ENCODE results near the gene OSBPL8.

The OSBPL8 gene

GRCh38 chr12:76444408-76444984, 115.1 kb downstream of the OSBPL8 start:
- H3K4me3 Mint-ChIP-seq: no peak overlapping the region
- no peaks in the 10 kb centered on the region for H3K27me3 Mint-ChIP-seq
- H3K4me1 Mint-ChIP-seq: peaks cover 57% of the 10 kb centered on the region
- H3K36me3 Mint-ChIP-seq: peaks cover 13% of the 10 kb centered on the region
- peak overlapping the region; percentile 2 for H3K27ac Mint-ChIP-seq
- H3K9me3 Mint-ChIP-seq: no peaks in the 10 kb centered on the region

DNA sequence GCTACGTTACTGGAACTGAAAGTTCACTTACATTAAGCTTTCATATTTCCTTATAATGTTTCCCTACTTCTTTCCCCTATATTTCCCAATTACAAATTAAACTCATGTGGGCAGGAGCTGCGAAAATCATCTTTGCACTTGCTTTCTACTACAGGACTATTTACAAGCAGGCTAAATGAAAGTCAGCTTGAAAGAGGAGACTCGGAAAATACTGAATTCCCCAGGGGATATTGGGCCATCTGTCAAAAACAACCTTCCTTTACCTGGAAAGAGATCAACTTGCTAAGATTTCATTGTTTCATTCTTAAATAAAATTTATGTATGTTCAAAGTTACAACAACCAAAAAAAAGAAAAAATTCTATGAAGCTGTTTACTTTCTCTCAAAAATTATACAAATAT, 118.6 kb downstream of the OSBPL8 start:
- Mint-ChIP-seq H3K4me3 (no peak overlapping the region), H3K36me3 (peaks cover 25% of the 10 kb centered on the region), H3K9me3 (no peaks in the 10 kb centered on the region)

DNA sequence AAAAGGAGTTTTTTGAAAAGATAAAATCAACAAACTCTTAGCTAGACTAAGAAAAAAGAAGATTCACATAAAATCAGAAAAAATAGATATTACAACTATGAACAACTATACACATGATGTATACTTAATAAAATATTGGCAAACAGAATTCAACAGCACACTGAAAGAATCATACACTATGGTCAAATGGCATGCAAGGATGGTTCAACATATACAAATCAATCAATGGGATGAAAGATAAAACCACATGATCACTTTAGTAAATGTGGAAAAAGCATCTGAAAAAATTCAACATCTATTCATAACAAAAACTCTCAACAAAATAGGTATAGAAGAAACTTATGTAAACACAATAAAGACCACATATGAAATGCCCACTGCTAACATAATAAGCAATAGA, 126.8 kb downstream of the OSBPL8 start:
- peaks cover 55% of the 10 kb centered on the region for H3K36me3 Mint-ChIP-seq

More for the DNA sequence above, 118.6 kb downstream of the OSBPL8 start:
- no peaks in the 10 kb centered on the region for H3K27me3 Mint-ChIP-seq
- H3K4me1 Mint-ChIP-seq: peaks cover 46% of the 10 kb centered on the region
- H3K27ac Mint-ChIP-seq: peak overlapping the region; percentile 19

GRCh38 chr12:76428117-76428516, 131.5 kb downstream of the OSBPL8 start:
- peaks cover 50% of the 10 kb centered on the region for H3K4me1 Mint-ChIP-seq
- peaks cover 32% of the 10 kb centered on the region for H3K9me3 Mint-ChIP-seq
- no peak overlapping the region for H3K4me3 Mint-ChIP-seq
- H3K27me3 Mint-ChIP-seq: no peaks in the 10 kb centered on the region
- peaks cover 41% of the 10 kb centered on the region for H3K36me3 Mint-ChIP-seq
- H3K27ac Mint-ChIP-seq: no peak overlapping the region

More for the DNA sequence above, 126.8 kb downstream of the OSBPL8 start:
- H3K9me3 Mint-ChIP-seq: peaks cover 29% of the 10 kb centered on the region
- H3K4me3 Mint-ChIP-seq: no peak overlapping the region
- no peak overlapping the region for H3K27ac Mint-ChIP-seq
- no peaks in the 10 kb centered on the region for H3K27me3 Mint-ChIP-seq
- peaks cover 39% of the 10 kb centered on the region for H3K4me1 Mint-ChIP-seq

DNA sequence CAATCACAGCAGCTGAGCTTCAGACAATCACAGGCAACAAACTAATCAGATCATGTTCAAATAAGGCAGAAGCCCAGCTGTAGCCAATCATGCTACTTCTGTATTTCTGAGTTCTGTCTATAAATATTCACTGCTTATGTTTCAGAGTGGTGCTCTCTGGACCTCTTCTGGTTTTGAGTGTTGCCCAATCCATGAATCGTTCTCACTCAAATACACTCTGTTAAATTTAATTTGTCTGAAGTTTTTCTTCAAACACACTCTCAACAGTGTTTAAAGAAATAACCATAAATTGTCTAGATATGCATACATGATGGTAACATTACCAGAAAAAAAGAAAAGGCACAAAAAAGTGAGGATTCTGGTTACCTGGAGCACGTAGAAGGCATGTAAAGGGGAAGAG, 133.4 kb downstream of the OSBPL8 start:
- peaks cover 46% of the 10 kb centered on the region for H3K4me1 Mint-ChIP-seq

GRCh38 chr12:76424941-76425340, 134.6 kb downstream of the OSBPL8 start:
- no peak overlapping the region for H3K4me3 Mint-ChIP-seq

More for the DNA sequence above, 133.4 kb downstream of the OSBPL8 start:
- H3K27ac Mint-ChIP-seq: no peak overlapping the region
- H3K36me3 Mint-ChIP-seq: peaks cover 23% of the 10 kb centered on the region
- no peaks in the 10 kb centered on the region for H3K27me3 Mint-ChIP-seq
- H3K4me3 Mint-ChIP-seq: no peak overlapping the region
- peaks cover 16% of the 10 kb centered on the region for H3K9me3 Mint-ChIP-seq

DNA sequence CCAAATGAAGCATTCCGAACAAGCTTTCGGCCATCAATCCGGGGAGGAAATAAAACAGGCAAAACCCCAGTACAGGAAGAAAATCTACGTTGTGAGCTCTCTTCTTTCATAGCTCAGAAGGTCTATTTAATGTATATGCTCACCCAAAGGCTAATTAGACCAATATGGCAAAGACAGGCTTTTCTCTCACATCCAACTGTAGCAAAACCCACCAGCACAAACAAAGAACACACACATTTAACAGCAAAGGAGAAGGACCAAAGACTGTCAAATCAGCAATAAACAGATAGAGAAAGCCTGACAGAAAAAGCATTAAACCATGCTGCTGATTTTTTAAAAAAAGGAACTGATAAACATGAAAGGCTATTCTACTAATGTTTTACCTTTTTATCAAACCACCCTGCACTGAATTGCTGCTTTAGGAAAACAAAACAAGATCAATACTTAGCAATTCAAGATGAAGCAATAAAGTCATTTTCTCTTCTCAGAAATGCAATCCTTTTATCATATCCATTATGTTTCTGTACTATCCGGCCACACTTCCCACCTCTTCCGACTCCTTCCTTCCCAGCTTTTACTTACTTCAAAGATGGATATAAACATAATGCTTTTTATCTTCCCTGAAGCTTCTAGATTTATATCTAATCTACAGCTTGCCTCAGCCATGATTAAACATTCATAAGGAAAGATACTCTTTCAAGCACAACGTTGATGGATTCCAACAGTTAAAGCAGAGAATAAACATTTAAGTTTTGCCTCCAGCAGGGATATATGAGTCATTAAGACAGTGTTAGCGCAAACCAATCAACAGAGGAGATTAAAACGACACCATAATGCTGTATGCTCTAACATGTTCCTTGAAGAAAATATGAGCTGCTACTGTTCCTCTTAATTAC, 136.8 kb downstream of the OSBPL8 start:
- peaks cover 12% of the 10 kb centered on the region for H3K36me3 Mint-ChIP-seq
- peaks cover 11% of the 10 kb centered on the region for H3K9me3 Mint-ChIP-seq
- H3K27me3 Mint-ChIP-seq: no peaks in the 10 kb centered on the region
- H3K4me3 Mint-ChIP-seq: no peak overlapping the region
- H3K4me1 Mint-ChIP-seq: peaks cover 33% of the 10 kb centered on the region
- no peak overlapping the region for H3K27ac Mint-ChIP-seq

More at GRCh38 chr12:76424941-76425340, 134.6 kb downstream of the OSBPL8 start:
- no peak overlapping the region for H3K27ac Mint-ChIP-seq
- H3K36me3 Mint-ChIP-seq: peaks cover 16% of the 10 kb centered on the region
- H3K9me3 Mint-ChIP-seq: peaks cover 11% of the 10 kb centered on the region
- H3K4me1 Mint-ChIP-seq: peaks cover 40% of the 10 kb centered on the region
- H3K27me3 Mint-ChIP-seq: no peaks in the 10 kb centered on the region

DNA sequence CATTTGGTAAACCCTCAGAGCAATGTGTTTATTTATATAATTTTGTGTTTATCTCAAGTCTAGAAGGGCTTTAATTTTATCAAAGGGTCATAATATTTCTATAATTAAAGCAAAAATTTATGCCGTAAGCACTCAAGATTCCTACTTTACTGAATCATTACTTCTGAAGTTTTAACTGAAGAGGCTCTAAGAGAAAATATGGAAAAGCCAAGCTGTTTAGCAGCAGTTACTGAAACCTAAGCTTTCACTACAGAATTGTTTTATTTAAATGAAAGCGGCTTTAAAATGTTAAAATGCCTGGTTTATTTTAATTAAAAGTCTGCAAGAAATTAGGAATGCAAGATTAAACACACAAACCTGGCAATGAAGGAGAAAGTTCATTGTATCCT, 137.4 kb downstream of the OSBPL8 start:
- peaks cover 15% of the 10 kb centered on the region for H3K36me3 Mint-ChIP-seq
- H3K4me3 Mint-ChIP-seq: no peak overlapping the region
- peaks cover 11% of the 10 kb centered on the region for H3K9me3 Mint-ChIP-seq
- no peaks in the 10 kb centered on the region for H3K27me3 Mint-ChIP-seq
- H3K27ac Mint-ChIP-seq: no peak overlapping the region
- peaks cover 38% of the 10 kb centered on the region for H3K4me1 Mint-ChIP-seq

DNA sequence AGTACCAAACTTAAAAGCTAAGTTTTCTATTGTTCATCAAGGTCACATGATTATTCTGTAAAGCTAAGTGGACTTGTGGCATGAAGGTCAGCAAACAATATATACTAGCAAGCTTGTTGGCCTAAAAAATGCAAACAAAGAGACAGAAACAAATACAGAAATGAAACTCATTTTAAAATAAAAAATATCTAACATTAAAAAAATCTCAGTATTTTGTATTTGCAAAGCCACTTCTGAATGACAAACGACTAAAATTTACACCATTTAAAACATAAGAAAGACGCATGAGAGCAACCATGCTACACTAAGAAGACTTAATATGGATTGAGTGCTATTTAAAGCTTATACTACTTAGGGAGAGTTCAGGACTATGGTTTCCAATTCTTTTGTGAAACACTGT, 138.5 kb downstream of the OSBPL8 start:
- H3K27ac Mint-ChIP-seq: no peak overlapping the region
- no peak overlapping the region for H3K4me3 Mint-ChIP-seq
- no peaks in the 10 kb centered on the region for H3K27me3 Mint-ChIP-seq
- peaks cover under 1% of the 10 kb centered on the region for H3K9me3 Mint-ChIP-seq
- peaks cover 35% of the 10 kb centered on the region for H3K4me1 Mint-ChIP-seq
- peaks cover 6% of the 10 kb centered on the region for H3K36me3 Mint-ChIP-seq

DNA sequence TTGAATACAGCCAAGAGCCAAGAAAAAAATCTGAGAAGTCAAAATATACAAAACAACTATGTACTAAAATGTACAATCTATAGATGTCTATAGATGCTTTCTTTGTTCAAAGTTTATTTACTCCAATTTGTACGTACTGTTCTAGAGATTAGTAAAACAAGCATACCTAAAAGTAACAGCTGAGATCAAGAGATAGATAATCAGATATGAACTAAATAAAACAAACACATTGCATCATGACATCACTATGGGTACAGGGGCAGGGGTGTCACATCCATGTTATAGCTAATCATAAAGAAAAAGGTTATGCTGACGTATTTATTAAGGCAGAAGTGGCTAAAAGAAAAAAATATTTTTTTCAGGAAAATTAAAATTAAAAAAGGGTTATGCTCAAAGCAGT, 139.3 kb downstream of the OSBPL8 start:
- no peaks in the 10 kb centered on the region for H3K27me3 Mint-ChIP-seq
- H3K9me3 Mint-ChIP-seq: no peaks in the 10 kb centered on the region
- peaks cover 35% of the 10 kb centered on the region for H3K4me1 Mint-ChIP-seq
- no peak overlapping the region for H3K4me3 Mint-ChIP-seq
- peaks cover 3% of the 10 kb centered on the region for H3K36me3 Mint-ChIP-seq
- no peak overlapping the region for H3K27ac Mint-ChIP-seq

DNA sequence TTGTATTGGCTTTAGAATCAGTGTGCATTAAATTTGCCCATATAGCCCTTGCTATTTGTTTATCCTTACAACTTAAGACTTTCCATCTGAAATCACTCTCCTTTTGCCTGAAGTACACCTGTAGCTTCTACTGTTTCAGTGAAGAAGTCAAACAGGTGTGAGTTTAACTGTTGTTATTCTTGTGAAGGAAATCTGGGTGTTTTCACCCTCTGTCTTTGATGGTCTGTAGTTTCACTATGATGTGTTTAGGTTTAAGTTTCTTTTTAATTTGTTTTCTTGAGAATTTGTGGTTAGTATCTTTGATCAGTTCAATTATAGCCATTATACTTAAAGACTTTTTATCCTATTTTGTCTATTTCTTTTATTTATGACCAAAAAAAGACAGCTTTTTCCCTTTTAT, 142.5 kb downstream of the OSBPL8 start:
- Mint-ChIP-seq H3K27ac (no peak overlapping the region), H3K4me1 (peaks cover 25% of the 10 kb centered on the region), H3K27me3 (no peaks in the 10 kb centered on the region), H3K36me3 (peaks cover 6% of the 10 kb centered on the region), H3K4me3 (no peak overlapping the region), H3K9me3 (no peaks in the 10 kb centered on the region)

- H3K36me3 Mint-ChIP-seq: peaks cover 12% of the 10 kb centered on the region
- H3K27me3 Mint-ChIP-seq: no peaks in the 10 kb centered on the region
- H3K27ac Mint-ChIP-seq: no peak overlapping the region
- no peak overlapping the region for H3K4me3 Mint-ChIP-seq
- H3K4me1 Mint-ChIP-seq: peaks cover 29% of the 10 kb centered on the region
- no peaks in the 10 kb centered on the region for H3K9me3 Mint-ChIP-seq
Observed at GRCh38 chr12:76413121-76413520, 146.4 kb downstream of the OSBPL8 start.

DNA sequence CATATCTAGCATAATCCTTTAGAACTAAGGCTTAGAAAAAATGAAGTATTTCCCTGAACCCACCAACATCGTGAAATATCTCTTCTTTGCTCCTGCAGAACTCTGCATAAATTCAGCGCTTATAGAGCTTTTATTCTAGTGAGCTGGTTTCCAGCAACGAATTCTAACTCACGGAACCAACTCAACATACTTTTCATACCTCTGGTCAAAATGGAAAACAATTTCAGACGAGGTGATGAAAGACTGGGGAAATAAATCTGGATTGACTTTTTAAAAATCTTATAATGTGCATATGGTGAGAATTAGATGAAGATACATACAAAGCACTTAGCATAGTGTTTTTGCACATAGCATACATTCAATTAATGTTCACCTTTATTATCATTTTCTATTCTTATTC, 148.8 kb downstream of the OSBPL8 start:
- peaks cover 9% of the 10 kb centered on the region for H3K36me3 Mint-ChIP-seq
- no peak overlapping the region for H3K4me3 Mint-ChIP-seq
- peaks cover 22% of the 10 kb centered on the region for H3K4me1 Mint-ChIP-seq
- no peaks in the 10 kb centered on the region for H3K27me3 Mint-ChIP-seq
- no peaks in the 10 kb centered on the region for H3K9me3 Mint-ChIP-seq
- H3K27ac Mint-ChIP-seq: no peak overlapping the region

DNA sequence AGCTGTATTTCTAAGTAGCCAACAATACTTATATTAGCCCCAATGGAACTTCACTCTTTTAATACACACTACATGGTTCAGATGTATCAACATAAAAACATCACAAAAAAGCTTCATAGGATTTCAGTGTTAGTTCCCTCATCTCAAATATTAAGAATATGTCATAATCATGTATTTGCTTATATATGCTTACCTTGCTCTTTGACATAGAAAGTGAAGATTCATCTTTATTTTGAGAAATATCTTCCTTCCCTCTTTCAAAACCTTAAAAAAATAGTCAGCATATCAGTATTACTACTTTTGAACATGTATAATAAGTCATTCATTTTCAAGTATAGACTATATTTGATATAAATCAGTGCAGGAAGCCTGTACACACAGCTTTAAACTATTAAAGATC, 149.2 kb downstream of the OSBPL8 start:
- Mint-ChIP-seq H3K27me3 (no peaks in the 10 kb centered on the region), H3K4me1 (peaks cover 22% of the 10 kb centered on the region), H3K9me3 (no peaks in the 10 kb centered on the region), H3K4me3 (no peak overlapping the region), H3K27ac (no peak overlapping the region), H3K36me3 (peaks cover 9% of the 10 kb centered on the region)

DNA sequence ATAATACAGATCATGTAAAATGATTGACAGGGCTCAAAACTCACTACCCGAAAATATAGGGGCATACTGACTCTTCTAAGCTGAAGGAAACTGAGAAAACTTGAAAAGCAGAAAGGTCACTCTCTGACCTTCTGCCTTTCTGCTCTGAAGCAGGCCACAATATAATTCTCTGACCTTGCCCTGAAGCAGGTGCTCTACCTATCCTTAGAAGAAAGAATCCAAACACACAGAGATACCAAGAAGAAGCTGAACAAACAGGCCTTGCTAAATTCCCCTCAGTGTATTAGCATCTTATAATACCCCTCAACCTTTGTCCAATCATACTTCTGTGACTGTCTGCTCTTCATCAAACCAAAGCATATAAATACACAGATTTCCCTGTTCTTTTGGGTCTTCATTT, 150.5 kb downstream of the OSBPL8 start:
- H3K36me3 Mint-ChIP-seq: peaks cover 9% of the 10 kb centered on the region
- H3K27me3 Mint-ChIP-seq: no peaks in the 10 kb centered on the region
- H3K27ac Mint-ChIP-seq: no peak overlapping the region
- no peak overlapping the region for H3K4me3 Mint-ChIP-seq
- no peaks in the 10 kb centered on the region for H3K9me3 Mint-ChIP-seq
- peaks cover 22% of the 10 kb centered on the region for H3K4me1 Mint-ChIP-seq

DNA sequence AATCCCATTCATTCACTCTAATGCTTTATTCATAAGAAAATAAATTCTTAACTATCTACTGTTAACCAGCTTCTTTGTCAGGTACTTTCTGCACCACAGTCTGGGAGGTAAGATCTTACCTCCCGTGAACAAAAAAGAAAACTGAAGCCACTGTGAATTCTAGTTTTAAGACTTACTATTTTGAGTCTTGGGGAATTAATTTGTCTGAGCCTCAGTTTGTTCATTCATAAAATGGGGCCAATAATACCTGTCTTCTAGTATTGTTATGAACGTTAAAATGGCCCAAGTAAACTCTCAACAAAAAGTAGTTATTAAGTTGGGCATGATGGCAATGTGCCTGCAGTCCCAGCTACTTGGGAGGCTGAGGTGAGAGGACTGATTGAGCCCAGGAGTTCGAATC, 151.9 kb downstream of the OSBPL8 start:
- H3K36me3 Mint-ChIP-seq: peaks cover 6% of the 10 kb centered on the region
- no peak overlapping the region for H3K4me3 Mint-ChIP-seq
- H3K27ac Mint-ChIP-seq: no peak overlapping the region
- H3K9me3 Mint-ChIP-seq: no peaks in the 10 kb centered on the region
- no peaks in the 10 kb centered on the region for H3K27me3 Mint-ChIP-seq
- peaks cover 13% of the 10 kb centered on the region for H3K4me1 Mint-ChIP-seq

All from activated naive CD4-positive, alpha-beta T cell treated with anti-CD3 and anti-CD28 coated beads, Interleukin-2, amount 50 U/mL, for 24 hours (primary cell).